CD4-positive, alpha-beta T cell treated with Interleukin-2 at 100 ng/mL for 4 hours (primary cell): ENCODE results near the gene ZNF280D.
"Not testable (repeated sequence)": the region's sequence is repeated elsewhere in the genome, so short reads cannot be mapped to it uniquely, and the experiment has no call there.

Source experiments
- DNase-seq: peaks from one replicate; pipeline ENCODE4 v3.0.0-alpha.2; 2020; ENCODE audit warnings: low spot score

Gene ZNF280D

DNA sequence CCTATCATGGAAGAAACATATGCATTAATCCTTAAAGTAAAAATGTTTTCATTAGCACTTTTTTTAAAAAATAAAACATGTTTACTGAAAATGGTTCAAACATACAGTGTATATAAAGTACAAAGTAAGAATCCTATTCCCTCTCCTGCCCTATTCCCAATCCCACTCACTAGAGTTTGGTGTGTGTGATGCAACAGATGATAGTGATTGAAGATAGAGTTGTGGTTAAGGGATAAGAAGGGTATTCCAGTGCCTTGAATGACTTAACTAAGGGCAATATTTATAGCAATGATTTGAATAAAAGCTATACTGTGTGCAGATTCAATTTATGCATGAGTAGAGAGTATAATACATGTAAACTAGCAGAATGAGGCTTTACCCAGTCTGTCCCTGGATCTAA is 18.1 kb downstream of the ZNF280D start:
- DNase-seq = no peak

DNA sequence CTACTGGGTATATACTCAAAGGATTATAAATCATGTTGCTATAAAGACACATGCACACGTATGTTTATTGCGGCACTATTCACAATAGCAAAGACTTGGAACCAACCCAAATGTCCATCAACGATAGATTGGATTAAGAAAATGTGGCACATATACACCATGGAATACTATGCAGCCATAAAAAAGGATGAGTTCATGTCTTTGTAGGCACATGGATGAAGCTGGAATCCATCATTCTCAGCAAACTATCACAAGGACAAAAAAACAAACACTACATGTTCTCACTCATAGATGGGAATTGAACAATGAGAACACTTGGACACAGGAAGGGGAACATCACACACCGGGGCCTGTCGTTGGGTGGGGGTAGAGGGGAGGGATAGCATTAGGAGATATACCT is 23.8 kb downstream of the ZNF280D start:
- not testable (repeated sequence) for DNase-seq

DNA sequence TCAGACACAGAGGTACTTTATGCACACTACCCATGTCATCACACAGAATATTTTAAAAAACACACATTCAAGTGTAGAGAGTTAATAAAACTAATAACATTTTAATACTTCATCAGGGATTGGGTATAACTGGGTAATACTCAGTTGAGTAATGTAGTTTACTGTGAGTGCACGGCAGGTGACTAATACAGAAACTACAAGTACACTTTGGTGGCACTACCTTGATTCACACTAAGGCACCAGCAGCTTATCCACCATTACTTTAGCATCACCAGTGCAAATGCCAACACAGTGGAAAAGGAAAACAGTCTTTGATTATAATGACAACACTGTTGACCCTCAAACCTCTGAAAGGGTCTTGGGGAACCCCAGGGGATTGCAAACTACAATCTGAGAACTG is 33.6 kb downstream of the ZNF280D start:
- DNase-seq = no peak

DNA sequence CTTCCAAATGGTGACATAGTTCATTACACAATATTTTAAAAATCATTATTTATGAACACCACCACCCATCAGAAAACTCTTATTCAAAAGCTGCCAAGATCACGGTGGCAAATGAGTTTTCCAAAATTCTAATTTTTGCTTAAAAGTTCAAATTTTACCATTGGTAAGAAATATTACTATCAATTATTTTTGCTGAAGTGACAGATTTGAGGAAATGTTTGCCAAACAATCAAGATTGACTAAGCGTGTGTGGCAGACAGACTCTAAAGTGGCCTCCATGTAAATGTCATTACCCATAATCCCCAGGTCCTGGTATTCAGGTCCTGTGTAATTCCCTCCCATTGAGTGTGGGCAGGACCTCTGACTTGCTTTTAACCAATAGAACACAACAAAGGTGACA is 35.0 kb downstream of the ZNF280D start:
- DNase-seq = no peak

DNA sequence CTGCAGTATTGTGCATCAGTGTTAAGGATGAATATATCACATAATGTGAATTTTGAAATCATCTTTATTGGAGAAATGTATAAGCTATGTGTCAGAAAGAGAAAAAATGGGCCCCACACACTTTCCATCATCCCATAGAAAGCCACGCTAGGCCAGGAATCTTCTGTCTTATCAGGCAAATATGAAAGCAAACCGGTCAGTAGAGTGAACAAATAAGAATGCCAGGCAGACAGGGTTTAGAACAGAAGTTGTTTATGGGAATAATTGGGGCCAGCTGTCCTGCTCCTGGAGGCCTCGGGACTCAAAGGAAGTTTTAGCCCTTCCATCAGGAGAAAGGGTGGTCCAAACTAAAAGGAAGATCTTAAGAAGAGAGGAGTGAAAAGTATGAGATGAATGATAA is 39.5 kb downstream of the ZNF280D start:
- no peak for DNase-seq

DNA sequence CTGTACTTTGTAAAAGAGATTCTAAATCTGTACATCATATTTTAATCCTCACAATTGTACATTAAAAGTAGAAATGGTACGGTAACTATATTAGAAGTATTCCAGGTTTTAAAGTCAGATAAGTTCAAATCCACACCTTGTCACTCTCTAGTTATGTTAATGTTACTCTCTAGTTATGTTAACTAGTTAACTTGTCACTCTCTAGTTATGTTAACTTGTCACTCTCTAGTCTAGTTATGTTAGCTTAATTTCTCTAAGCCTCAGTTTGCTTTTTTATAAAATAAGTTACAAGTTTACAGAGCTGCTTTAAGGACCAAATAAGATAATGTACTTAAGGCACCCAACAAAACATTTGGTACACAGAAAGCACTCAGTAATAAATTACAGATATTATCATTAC is 42.6 kb downstream of the ZNF280D start:
- DNase-seq = no peak

DNA sequence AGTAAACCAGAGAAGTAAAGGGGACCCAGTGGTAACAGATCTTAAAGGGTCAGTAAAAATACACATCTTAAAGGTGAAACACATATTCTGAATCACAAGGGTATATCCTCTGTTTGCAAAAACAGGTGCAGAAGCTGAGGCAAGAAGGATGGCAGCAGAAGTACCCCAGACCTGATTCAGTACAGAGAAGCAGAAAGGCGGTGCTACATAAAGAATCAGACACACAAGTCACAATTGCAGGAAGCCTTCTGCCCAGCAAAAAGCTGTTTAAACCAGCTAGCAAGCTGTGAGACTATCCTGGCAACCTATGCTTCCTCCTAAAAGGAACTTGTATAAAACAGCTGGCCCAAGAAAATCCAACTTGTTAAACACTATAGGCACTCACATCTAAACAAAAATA is 49.4 kb downstream of the ZNF280D start:
- DNase-seq = no peak

DNA sequence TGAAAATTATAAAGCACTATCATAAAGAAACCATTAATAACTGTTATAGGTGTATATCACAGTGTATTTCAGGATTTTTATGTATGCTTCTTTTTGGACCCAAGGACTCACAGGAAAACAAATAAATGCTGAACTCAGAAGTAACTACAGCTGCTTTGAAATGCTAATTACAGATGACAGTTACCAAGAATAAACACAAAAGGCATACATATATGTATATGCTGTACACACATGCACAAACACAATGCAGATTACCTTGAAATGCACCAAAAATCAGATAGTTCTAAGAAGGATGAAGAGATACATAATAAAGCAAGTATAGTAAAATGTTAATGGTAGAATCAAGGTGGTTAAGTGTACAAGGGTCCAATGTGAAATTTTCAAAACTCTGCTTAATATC is 52.2 kb downstream of the ZNF280D start:
- no peak for DNase-seq

DNA sequence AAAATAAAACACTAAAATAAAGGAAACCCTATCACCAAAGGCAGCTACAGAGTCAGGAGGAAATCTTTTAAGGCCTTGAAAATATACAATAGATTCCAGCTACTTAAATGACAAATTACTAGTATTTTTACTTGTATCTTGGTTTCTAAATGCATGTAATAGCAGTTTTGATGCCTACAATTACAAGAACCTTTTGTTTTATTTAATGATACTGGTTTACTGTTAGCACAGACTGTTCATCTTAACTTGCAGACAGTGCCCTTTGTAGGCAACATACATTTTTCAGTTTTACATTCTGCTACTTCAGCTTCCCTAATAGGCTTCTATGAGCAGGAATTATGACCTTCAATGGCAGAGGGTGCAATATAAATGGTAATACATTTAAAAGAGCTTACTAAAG is 54.1 kb downstream of the ZNF280D start:
- DNase-seq = no peak

DNA sequence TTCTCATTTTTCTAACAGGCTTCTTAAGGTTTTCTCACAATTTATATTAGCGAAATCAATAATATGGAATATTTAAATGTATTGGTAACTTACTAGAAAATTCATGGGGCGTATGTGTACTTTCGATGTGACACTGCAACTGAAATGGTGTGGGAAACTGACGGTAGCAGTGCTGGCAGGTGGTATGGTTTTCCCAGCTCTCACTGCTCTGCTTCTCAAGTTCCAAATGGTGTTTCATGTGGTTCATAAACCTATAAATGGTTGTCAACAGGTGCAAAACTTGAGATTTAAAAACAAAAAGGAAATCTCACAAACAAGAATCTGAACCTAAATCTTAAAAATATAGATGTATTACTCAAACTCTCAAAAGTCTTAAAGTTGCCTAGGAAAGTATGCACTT is 54.7 kb downstream of the ZNF280D start:
- DNase-seq = no peak

DNA sequence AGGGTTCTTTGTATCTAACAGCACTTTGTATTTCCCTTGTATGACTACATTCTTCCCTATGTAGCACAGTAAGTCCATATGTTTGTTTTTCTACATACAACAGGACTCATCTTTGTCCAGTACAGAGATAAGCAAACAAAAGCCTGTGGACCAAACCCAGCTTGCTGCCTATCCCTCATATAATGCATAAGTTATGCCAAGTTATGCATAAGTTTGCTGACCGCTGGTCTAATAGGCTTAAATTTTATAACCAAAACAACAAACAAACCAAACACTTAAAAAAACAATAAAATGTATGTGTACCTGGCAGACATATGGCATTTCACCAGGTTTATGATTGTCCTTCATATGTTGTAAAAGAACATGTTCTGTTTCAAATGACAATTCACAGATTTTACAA is 56.0 kb downstream of the ZNF280D start:
- DNase-seq = no peak

DNA sequence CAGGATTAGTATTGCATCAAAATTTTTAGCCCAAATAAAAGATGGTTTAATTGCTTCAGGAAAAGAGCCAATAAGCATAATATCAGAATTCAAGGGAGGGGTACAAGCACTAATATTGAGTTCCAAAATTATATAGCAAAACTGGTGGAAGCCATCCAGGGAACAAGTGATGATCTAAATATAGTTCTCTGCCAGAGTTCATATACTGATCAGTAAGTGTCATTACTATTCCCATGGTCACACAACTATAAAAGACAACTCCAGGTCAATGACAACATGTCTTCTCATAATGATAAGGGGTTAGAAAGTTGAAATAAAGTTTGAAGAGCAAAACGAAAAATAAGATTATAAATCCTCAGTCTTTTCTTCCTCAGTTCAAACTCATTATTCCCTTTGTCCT is 57.4 kb downstream of the ZNF280D start:
- no peak for DNase-seq

DNA sequence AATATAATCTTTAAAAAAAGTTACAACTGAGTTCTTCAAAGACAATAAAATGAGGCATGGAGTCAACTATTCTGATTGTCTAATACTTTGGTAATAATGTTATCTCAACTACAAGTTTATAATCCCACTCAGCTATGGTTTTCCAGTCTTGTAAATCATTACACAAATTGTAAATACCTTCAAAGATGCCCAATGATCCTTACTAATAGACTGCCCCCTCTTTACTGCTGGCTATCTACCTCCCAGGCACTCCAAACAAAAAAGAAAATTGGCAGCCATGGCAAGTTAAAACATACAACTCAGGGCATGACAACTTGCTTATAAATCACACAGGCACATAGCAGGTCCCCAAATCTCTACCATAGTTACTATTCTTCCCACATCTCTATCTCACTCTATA is 58.5 kb downstream of the ZNF280D start:
- no peak for DNase-seq

DNA sequence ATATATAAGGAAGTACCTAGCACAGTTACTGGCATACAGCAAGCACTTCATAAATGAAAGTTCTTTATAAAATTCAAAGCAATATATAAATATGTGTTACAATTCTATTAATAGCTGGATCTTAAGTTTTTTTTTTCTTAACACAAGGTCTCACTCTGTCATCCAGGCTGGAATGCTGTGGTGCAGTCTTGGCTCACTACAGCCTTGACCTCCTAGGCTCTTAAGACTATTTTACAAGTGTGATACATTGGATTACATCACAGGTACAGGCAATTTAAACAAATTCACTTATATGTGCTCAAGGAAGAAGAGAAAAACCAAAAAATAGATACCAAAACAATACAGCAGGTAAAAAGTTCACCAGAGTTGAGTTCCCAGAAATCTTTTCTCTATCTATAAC is 60.6 kb downstream of the ZNF280D start:
- no peak for DNase-seq

DNA sequence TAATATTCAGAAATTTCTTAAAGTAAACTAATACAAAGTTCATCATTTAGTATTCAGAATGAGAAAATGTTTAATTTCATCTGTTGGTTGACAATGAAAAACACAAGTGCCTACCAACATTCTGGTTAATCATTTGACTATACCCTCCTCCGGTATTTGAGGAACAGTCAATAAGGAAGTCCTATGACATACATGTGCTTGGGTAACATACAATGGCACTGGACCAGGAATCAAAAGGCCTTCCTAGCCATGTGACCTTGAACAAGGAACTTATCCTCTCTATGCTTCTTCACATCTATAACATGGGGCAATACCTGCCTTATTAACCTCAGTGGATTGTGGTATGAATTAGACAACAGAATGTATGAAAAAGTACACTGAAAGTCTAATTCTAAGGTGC is 65.8 kb downstream of the ZNF280D start:
- no peak for DNase-seq

DNA sequence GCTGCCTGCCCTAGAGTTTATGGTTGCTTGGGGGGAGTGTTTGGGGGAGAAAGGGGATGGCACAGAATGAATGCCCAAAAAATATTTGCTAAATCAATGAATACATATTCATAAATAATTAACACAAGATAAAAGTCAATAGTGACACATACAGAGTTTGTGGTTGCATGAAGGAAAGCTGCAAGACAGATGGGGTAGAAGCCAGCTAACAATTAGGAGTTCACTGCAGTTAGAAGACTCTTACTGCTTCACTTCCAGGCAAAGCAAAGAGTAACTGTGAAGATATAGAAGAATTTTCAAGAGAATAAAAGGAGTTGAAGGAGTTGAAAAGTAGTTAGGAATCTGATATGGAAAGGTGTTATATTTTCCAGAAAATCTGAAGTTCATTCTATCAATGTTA is 72.4 kb downstream of the ZNF280D start:
- DNase-seq = no peak

DNA sequence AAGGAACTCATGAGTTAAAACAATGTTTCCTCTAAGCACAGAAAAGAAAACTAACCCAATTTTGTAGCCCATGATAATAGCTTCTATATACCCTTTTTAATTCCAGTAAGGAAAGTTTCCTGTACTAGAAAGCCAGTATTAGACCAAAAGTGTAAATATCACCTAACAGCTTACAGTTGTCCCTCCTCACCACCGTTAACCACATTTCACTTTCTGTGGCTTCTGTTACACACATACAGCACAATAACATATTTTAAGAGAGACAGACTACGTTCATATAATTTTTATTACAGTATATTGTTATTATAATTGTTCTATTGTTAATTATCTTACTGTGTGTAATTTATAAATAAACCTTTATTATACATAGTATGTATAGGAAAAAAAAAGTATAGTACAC is 74.1 kb downstream of the ZNF280D start:
- DNase-seq = no peak

DNA sequence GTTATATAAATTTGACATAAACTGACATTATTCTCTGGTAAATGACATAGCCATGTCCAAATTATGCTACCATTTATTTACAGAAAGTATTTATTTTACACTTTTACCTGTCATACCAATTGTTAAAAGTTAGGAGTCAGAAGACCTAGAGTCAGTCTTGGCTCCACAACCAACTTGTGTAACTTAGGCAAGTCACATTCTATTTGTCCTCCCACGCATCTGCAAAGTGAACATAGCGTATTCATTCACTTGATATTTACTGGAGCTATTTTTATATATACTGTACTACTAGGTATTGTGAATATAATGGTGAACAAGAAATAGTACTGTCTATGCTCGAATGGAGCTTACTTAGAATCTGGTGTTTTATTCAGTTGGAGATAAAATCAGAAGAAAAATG is 78.7 kb downstream of the ZNF280D start:
- no peak for DNase-seq

DNA sequence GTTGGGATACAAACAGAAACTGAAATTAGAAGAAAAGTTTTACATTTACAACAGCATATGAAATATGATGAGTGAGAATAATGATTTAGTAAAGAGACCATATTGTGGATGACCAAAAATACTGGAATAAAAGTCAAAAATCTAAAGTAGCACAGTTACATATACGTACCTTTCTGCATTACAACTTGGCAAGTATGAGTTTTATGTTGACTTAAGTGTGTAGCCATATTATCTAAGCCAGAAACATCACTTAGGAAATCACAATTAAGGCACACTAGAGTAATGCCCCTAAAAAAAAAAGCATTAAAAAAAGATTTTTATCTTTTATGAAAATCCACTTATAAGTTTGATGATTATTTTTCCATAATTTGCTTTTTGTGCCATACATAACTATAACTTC is 79.1 kb downstream of the ZNF280D start:
- DNase-seq = no peak

DNA sequence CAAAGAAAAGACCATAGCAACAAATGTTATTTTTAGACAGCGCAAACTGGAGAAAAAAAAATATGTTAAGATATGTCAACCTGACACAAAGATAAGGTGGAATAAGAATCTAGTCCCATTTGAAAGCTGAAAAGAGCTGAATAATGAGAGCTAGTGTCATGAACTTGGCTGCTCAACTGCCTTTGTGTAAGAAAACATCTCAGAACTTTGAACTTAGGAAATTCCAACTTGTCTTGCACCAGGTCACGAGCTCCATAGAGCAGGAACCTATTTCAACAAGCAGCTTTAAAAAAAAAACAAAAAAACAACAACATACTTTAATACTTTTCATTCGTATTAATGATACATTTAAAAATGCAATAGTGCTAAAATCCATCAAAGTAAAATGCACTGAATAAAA is 79.5 kb downstream of the ZNF280D start:
- no peak for DNase-seq

DNA sequence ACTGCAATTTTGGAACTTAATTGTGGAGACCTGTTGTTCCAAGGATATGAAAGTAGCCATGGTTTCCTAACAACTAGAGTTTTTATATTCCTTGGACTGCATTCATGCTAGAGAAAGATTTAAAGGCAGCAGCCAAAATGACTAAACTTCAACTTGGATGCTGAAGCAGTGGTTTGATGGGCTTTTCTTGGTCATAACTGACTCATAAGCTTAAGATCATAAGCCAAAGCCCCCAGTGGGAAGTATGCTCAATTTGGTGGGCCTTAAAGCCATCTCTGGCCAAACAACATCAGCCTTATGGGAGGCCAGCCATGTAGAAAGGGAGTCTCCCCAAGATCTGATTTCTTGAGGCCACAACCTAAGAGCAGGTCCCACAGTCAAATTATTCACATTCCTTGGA is 80.2 kb downstream of the ZNF280D start:
- DNase-seq = no peak

DNA sequence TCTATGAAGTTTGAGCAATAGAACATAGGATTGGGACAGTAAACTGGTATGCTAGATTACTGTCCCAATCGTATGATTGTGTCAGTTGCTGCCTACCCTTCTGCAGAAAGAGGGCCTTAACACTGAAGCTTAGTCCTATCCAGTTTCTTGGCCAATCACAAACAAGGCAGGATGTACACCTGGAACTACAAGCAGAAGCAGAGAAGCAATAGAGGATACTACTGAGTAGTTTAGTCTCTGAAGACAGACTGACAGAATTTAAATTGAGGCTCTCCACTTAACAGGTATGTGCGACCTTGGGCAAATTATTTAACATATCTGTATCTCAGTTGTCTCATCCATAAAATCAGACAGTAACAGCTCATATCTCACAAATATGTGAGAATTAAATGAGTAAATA is 85.0 kb downstream of the ZNF280D start:
- no peak for DNase-seq

DNA sequence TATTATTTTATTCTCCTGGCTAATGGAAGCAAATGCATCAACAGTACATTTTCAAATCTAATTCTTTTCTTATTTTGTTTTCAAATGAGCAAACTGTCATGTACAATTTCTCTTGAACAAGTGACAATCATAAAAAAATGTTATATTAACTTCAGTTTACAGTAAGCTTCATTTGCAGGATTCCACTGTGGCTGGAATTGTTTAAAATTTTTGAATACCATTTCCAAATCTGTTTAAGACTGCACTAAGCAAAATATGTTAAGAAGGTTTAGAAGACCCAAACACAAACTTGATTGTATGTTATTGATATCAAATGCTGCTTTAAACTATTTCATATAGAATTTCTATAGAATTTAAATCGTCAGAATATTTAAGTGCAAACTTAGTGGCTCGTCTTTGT is 92.8 kb downstream of the ZNF280D start:
- DNase-seq = no peak

DNA sequence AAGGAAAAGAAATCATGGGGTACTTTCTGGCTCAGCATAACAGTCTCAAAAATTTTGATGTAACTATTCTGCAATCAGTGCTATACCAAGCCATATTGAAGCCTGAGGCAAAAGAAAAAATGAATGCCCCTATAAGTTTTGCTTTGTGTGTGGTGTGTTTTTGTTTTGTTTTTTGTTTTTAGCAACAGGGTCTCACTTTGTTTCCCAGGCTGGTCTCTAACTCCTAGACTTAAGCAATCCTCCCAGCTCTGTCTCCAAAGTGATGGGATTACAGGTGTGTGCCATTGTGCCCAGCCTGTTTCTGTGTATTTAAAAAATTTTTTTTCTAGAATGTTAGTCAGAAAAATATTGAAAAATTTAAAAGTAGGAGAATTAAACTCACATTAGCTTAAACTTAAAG is 93.2 kb downstream of the ZNF280D start:
- no peak for DNase-seq

DNA sequence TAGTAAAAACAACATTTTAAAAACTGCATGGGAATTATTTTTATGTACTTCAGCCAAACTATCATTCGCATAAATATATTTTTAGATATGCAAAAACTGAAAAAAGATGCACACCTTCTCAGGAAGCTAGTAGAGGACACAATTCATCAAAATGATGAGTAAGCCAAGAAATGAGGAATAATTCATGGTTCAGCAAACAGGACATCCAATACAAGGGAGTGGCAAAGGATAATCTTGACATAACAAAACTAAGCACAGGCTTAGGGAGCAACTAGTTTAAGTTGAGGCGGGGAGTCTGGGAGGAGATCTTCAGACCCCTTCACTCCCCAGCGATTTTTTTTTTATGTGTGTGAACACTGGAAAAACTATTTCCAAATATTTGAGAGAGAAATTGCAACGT is 93.7 kb downstream of the ZNF280D start:
- DNase-seq = no peak

DNA sequence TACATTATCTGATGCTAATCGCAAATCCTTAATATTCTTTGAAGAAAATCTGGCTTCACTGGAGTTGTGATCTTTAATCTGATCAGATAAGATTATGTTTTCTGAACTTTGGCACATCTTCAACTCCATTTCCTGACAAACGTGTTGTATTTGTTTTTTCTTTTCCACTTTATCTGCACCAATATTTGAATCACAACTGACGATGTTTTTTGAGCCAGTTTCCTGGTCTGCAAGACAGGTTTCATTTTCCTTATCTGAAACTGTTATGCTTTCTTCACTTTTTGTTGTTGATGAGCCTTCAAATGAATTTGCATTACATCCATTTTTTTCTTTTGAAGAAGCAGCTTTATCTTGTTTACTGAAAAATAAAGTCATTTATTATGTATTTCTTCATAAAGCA is 101.5 kb downstream of the ZNF280D start:
- DNase-seq = no peak
